HCT116 (cell line): Measurements from ENCODE around the gene CELF1. TPM values are rescaled to one million over a fixed set of nuclear protein-coding genes. Genes with fewer than 3 reads are reported as not detected.

Experiments used
- ATAC-seq: fragments of 200-7000 bp; cut with Tn5 transposase; 2 replicates; pipeline ENCODE4 v1.9.1; 2020; ENCODE audit warnings: mild to moderate bottlenecking, moderate library complexity
- BruUV-seq: library from RNA; stranded (reverse); fragments of 400-500 nt; replicated peaks from 2 replicates; lab custom pipeline; 2021; lab: Mats Ljungman, UMichigan
- CTCF ChIA-PET: fragments of 300-600 bp; sonication (Branson Sonifier 250); formaldehyde crosslinking; loops from one replicate; lab custom pipeline; 2021; ENCODE audit warnings: antibody characterized with exemption; lab: Charles Lee
- POLR2A ChIA-PET: fragments of 300-600, 350-600 bp; sonication (Branson Sonifier 250); formaldehyde crosslinking; loops from one replicate; lab custom pipeline; 2021; ENCODE audit warnings: antibody characterized with exemption; lab: Charles Lee
- RAD21 ChIA-PET, 2 experiments: fragments of 300-600 bp; sonication (Branson Sonifier 250); formaldehyde crosslinking; loops; one replicate each; lab custom pipeline; 2023; ENCODE audit warnings: low total read pairs in 2 of 2; ENCODE audit not compliant: uncharacterized antibody in 2 of 2, unreplicated experiment in 2 of 2, low non-redundant PET in 1 of 2; lab: Charles Lee
- DNase-seq: peaks from one replicate; pipeline ENCODE4 v3.0.0-alpha.2; 2010; ENCODE audit warnings: low read depth, low spot score
- H2AFZ ChIP-seq: fragments of 200-600 bp; shearing (Covaris generic), sonication (generic); 2 replicates; pipeline ENCODE4 v1.6.1; 2017; ENCODE audit warnings: low read depth, mixed run types, mixed read lengths, antibody characterized with exemption, low read length; ENCODE audit not compliant: poor library complexity, severe bottlenecking
- H3K27ac ChIP-seq: 2 replicates; pipeline ENCODE4 v1.5.1; 2012; ENCODE audit warnings: low read depth, low read length
- H3K27me3 ChIP-seq: fragments of 200-600 bp; sonication (generic); 2 replicates; pipeline ENCODE4 v1.6.1; 2016; ENCODE audit warnings: mixed run types, low read length, mixed read lengths; ENCODE audit not compliant: insufficient read depth
- H3K36me3 ChIP-seq, 2 experiments: fragments of 200-500 bp in 1 of 2; fragments of 200-600 bp in 1 of 2; sonication (Bioruptor generic) in 1 of 2; sonication (generic) in 1 of 2; 2 replicates each; pipeline versions ENCODE4 v1.5.1 to v1.6.1; 2014 to 2016; ENCODE audit warnings: low read length in 2 of 2, inconsistent platforms in 1 of 2, mixed read lengths in 1 of 2, mixed run types in 1 of 2; ENCODE audit not compliant: insufficient read depth in 2 of 2, control insufficient read depth in 1 of 2
- H3K4me1 ChIP-seq, 2 experiments: fragments of 200-600 bp in 1 of 2; sonication (generic) in 1 of 2; 2 replicates each; pipeline versions ENCODE4 v1.5.1 to v1.6.1; 2012 to 2017; ENCODE audit warnings: low read length in 2 of 2, inconsistent platforms in 1 of 2, mild to moderate bottlenecking in 1 of 2, mixed read lengths in 1 of 2, mixed run types in 1 of 2, moderate library complexity in 1 of 2; ENCODE audit not compliant: insufficient read depth in 2 of 2, control insufficient read depth in 1 of 2
- H3K4me2 ChIP-seq: fragments of 200-600 bp; sonication (generic); 2 replicates; pipeline ENCODE4 v1.6.1; 2017; ENCODE audit warnings: mixed run types, low read length, mixed read lengths
- H3K4me3 ChIP-seq, 2 experiments: fragments of 200-600 bp in 1 of 2; sonication (generic) in 1 of 2; replicated peaks in 1 of 2; 2 replicates each; pipeline ENCODE4 v1.5.1; 2011 to 2016; ENCODE audit warnings: low read length in 2 of 2, control low read depth in 1 of 2, low read depth in 1 of 2, mild to moderate bottlenecking in 1 of 2, mixed read lengths in 1 of 2, mixed run types in 1 of 2
- H3K79me2 ChIP-seq: fragments of 200-600 bp; sonication (generic); 2 replicates; pipeline ENCODE4 v1.6.1; 2017; ENCODE audit warnings: mild to moderate bottlenecking, mixed run types, low read length, moderate library complexity, mixed read lengths; ENCODE audit not compliant: insufficient read depth
- H3K9ac ChIP-seq: fragments of 200-600 bp; sonication (generic); 2 replicates; pipeline ENCODE4 v1.6.1; 2016; ENCODE audit warnings: low read length, mixed read lengths
- H3K9me2 ChIP-seq: fragments of 200-600 bp; sonication (generic), shearing (Covaris generic); 2 replicates; pipeline ENCODE4 v1.6.1; 2017; ENCODE audit warnings: mixed run types, mild to moderate bottlenecking, moderate library complexity; ENCODE audit not compliant: insufficient read depth
- H3K9me3 ChIP-seq, 2 experiments: fragments of 200-500 bp in 1 of 2; fragments of 200-600 bp in 1 of 2; sonication (Bioruptor generic) in 1 of 2; sonication (generic) in 1 of 2; 2 replicates each; pipeline ENCODE4 v1.6.1; 2014 to 2017; ENCODE audit warnings: low read length in 2 of 2, mixed read lengths in 2 of 2, inconsistent platforms in 1 of 2, low read depth in 1 of 2, mild to moderate bottlenecking in 1 of 2, mixed run types in 1 of 2, moderate library complexity in 1 of 2; ENCODE audit not compliant: control insufficient read depth in 1 of 2, insufficient read depth in 1 of 2
- H4K20me1 ChIP-seq: fragments of 200-600 bp; sonication (generic), shearing (Covaris generic); 2 replicates; pipeline ENCODE4 v1.6.1; 2017; ENCODE audit warnings: mixed run types, mild to moderate bottlenecking, moderate library complexity; ENCODE audit not compliant: insufficient read depth
- JUND ChIP-seq: IDR thresholded peaks from 2 replicates; pipeline ENCODE4 v1.6.1; 2012
- MAX ChIP-seq: IDR thresholded peaks from 2 replicates; pipeline ENCODE4 v1.6.1; 2012
- POLR2AphosphoS5 ChIP-seq: IDR thresholded peaks from 2 replicates; pipeline ENCODE4 v1.6.1; 2011; ENCODE audit warnings: mild to moderate bottlenecking, low read depth, low read length, moderate library complexity
- SRF ChIP-seq: IDR thresholded peaks from 2 replicates; pipeline ENCODE4 v1.6.1; 2012; ENCODE audit warnings: low read depth
- YY1 ChIP-seq: IDR thresholded peaks from 2 replicates; pipeline ENCODE4 v1.6.1; 2011; ENCODE audit warnings: low read length, low read depth, moderate library complexity, mild to moderate bottlenecking; ENCODE audit not compliant: insufficient replicate concordance; ENCODE audit errors: extremely low read depth
- ZBTB33 ChIP-seq: IDR thresholded peaks from 2 replicates; pipeline ENCODE4 v1.6.1; 2011; ENCODE audit warnings: mild to moderate bottlenecking, low read length, moderate library complexity; ENCODE audit not compliant: insufficient replicate concordance; ENCODE audit errors: extremely low read depth
- ZFX ChIP-seq: fragments of 450-650 bp; IDR thresholded peaks from 2 replicates; pipeline ENCODE4 v1.6.1; 2017
- ZNF274 ChIP-seq: fragments of 200-500 bp; sonication (Bioruptor generic); IDR thresholded peaks from 2 replicates; pipeline ENCODE4 v1.6.1; 2014; ENCODE audit warnings: mild to moderate bottlenecking, low read depth, low read length, inconsistent platforms
- intact Hi-C: fragments of 100-400 bp; cut with micrococcal nuclease; formaldehyde crosslinking; loops from 2 replicates; pipeline ENCODE4 v1.10.0; 2022
- total RNA-seq: library from RNA; stranded (reverse); gene quantifications from one replicate; pipeline ENCODE4 v1.2.1, GENCODE V29; 2021; ENCODE audit not compliant: unreplicated experiment

The CELF1 gene
- total RNA-seq, 1 experiment from 2014 or later: 133 TPM

- H2AFZ ChIP-seq: no peak overlapping the region
- no peak overlapping the region for H3K27ac ChIP-seq
- no peak overlapping the region for H3K4me2 ChIP-seq
- CTCF ChIA-PET: interaction anchor here (0.5 kb wide), 1 partner anchor 37 kb away, joined by 3 read pairs; no protein-coding TSS in a partner anchor
- POLR2A ChIA-PET: no interaction called here
- RAD21 ChIA-PET: no interaction called here
- intact Hi-C loops: no loop called here
- peaks cover 0 to 2% of the 10 kb centered on the region in 2 experiments; a peak in 2 of 4 replicates for H3K4me1 ChIP-seq
- H3K79me2 ChIP-seq: peaks cover 77% of the 10 kb centered on the region
- ATAC-seq: no peak
- H3K4me3 ChIP-seq: no peak overlapping the region
- TF ChIP-seq YY1: no peak
- TF ChIP-seq, all 23 proteins: peak for 0
- H3K9ac ChIP-seq: no peak overlapping the region
- H3K9me2 ChIP-seq: no peaks in the 10 kb centered on the region
- no peaks in the 10 kb centered on the region for H3K27me3 ChIP-seq
- H4K20me1 ChIP-seq: no peaks in the 10 kb centered on the region
- H3K9me3 ChIP-seq: no peaks in the 10 kb centered on the region
- H3K36me3 ChIP-seq: peaks cover 43 to 45% of the 10 kb centered on the region in 2 experiments; a peak in 3 of 4 replicates
- BruUV-seq: TSS peak; percentile 4
- no peak for DNase-seq
Measured at GRCh38 chr11:47571895-47572294, 19.0 kb upstream of the CELF1 start.

- Histone ChIP-seq H4K20me1 (no peaks in the 10 kb centered on the region), H3K4me3 (no peak overlapping the region), H3K27me3 (no peaks in the 10 kb centered on the region), H3K9me3 (no peaks in the 10 kb centered on the region), H3K79me2 (peaks cover 81% of the 10 kb centered on the region), H3K36me3 (peaks cover 43 to 45% of the 10 kb centered on the region in 2 experiments; a peak in 3 of 4 replicates), H3K9me2 (no peaks in the 10 kb centered on the region), H3K9ac (no peak overlapping the region), H3K27ac (no peak overlapping the region), H3K4me1 (peaks cover 0 to 7% of the 10 kb centered on the region in 2 experiments; a peak in 3 of 4 replicates), H2AFZ (no peak overlapping the region), H3K4me2 (no peak overlapping the region)
- intact Hi-C loops: no loop called here
- ATAC-seq: no peak
- ChIA-PET CTCF (no interaction called here), POLR2A (no interaction called here), RAD21 (no interaction called here)
- no TSS peak for BruUV-seq
- DNase-seq: no peak
- TF ChIP-seq POLR2AphosphoS5 (no peak), ZFX (no peak), SRF (no peak), MAX (no peak), ZBTB33 (no peak), JUND (no peak), ZNF274 (no peak)
Measured at GRCh38 chr11:47571357-47571729, 18.4 kb upstream of the CELF1 start.
